KMS-11 (cell line): Measurements from ENCODE around the gene PCGF5.

Experiments used
- H2AFZ ChIP-seq: fragments of 200-600 bp; sonication (generic); 2 replicates; pipeline ENCODE4 v1.6.1; 2016; ENCODE audit warnings: antibody characterized with exemption, mixed run types, low read depth
- H3K27ac ChIP-seq: fragments of 200-600 bp; sonication (generic); 2 replicates; pipeline ENCODE4 v1.6.1; 2016; ENCODE audit warnings: mild to moderate bottlenecking, mixed run types
- H3K27me3 ChIP-seq: fragments of 200-600 bp; sonication (generic); 2 replicates; pipeline ENCODE4 v1.6.1; 2017; ENCODE audit warnings: mild to moderate bottlenecking, low read depth, mixed run types, moderate library complexity; ENCODE audit not compliant: insufficient read depth
- H3K36me3 ChIP-seq: fragments of 200-600 bp; sonication (generic); 2 replicates; pipeline ENCODE4 v1.6.1; 2017; ENCODE audit warnings: mild to moderate bottlenecking, mixed run types; ENCODE audit not compliant: insufficient read depth
- H3K4me1 ChIP-seq: fragments of 200-600 bp; sonication (generic); 2 replicates; pipeline ENCODE4 v1.6.1; 2016; ENCODE audit warnings: mild to moderate bottlenecking, low read depth, mixed run types; ENCODE audit not compliant: poor library complexity, severe bottlenecking
- H3K4me2 ChIP-seq: fragments of 200-600 bp; sonication (generic); 2 replicates; pipeline ENCODE4 v1.7.0; 2016; ENCODE audit warnings: mild to moderate bottlenecking, mixed run types
- H3K4me3 ChIP-seq: fragments of 200-600 bp; sonication (generic); IDR thresholded peaks from 2 replicates; pipeline ENCODE4 v1.6.1; 2017; ENCODE audit warnings: low read depth, low read length, mixed read lengths; ENCODE audit not compliant: insufficient read depth
- H3K79me2 ChIP-seq: fragments of 200-600 bp; sonication (generic); 2 replicates; pipeline ENCODE4 v1.6.1; 2016; ENCODE audit warnings: low read depth, mixed run types; ENCODE audit not compliant: insufficient read depth
- H3K9ac ChIP-seq: fragments of 200-600 bp; sonication (generic); 2 replicates; pipeline ENCODE4 v1.6.1; 2016; ENCODE audit warnings: mild to moderate bottlenecking, mixed run types
- H4K20me1 ChIP-seq: fragments of 200-600 bp; sonication (generic); 2 replicates; pipeline ENCODE4 v1.6.1; 2016; ENCODE audit warnings: mild to moderate bottlenecking, mixed run types; ENCODE audit not compliant: insufficient read depth
- CTCF ChIP-seq: fragments of 200-600 bp; sonication (generic); conservative IDR thresholded peaks from 2 replicates; pipeline ENCODE4 v1.6.1; 2017; ENCODE audit warnings: low read depth, mild to moderate bottlenecking, antibody characterized with exemption, low read length, moderate library complexity, mixed read lengths

Gene PCGF5

DNA sequence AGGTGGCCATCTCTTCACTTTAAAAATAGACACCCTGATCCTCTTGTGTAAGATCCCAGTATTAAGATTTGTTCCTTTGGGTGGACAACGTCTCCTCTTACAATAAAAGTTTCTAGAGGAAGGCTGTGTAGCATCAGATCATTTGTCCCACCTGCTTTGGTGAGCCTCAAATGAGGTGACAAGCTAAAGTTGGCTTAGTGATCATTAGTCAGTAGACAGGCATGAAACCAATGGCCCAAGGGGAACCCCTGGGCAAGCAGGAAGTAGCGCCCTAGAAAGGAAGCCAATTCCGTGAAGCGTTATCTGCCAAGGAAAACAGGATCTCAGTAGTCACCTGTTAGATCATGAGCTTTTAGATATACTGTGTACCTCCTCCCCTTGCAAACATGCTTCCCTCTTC, 66.8 kb downstream of the PCGF5 start:
- H3K4me2 ChIP-seq: peak overlapping the region; percentile 62
- no peak overlapping the region for H3K4me3 ChIP-seq
- no peaks in the 10 kb centered on the region for H3K79me2 ChIP-seq
- peak overlapping the region; percentile 61 for H2AFZ ChIP-seq
- no peaks in the 10 kb centered on the region for H4K20me1 ChIP-seq
- no peaks in the 10 kb centered on the region for H3K27me3 ChIP-seq
- H3K27ac ChIP-seq: peak overlapping the region; percentile 71
- TF ChIP-seq CTCF: no peak
- peaks cover 45% of the 10 kb centered on the region for H3K4me1 ChIP-seq
- no peaks in the 10 kb centered on the region for H3K36me3 ChIP-seq
- H3K9ac ChIP-seq: no peak overlapping the region; the same call in 1 of the 2 replicates

- Histone ChIP-seq H4K20me1 (no peaks in the 10 kb centered on the region), H3K9ac (no peak overlapping the region; the same call in 1 of the 2 replicates), H3K4me3 (no peak overlapping the region), H3K4me1 (peaks cover 45% of the 10 kb centered on the region), H3K27me3 (no peaks in the 10 kb centered on the region), H3K4me2 (no peak overlapping the region), H3K27ac (peak overlapping the region; percentile 71; the same call in 1 of the 2 replicates), H3K36me3 (no peaks in the 10 kb centered on the region), H3K79me2 (no peaks in the 10 kb centered on the region), H2AFZ (peak overlapping the region; percentile 61; the same call in 1 of the 2 replicates)
- TF ChIP-seq CTCF: no peak
Observed at GRCh38 chr10:91287912-91288311, 67.4 kb downstream of the PCGF5 start.

DNA sequence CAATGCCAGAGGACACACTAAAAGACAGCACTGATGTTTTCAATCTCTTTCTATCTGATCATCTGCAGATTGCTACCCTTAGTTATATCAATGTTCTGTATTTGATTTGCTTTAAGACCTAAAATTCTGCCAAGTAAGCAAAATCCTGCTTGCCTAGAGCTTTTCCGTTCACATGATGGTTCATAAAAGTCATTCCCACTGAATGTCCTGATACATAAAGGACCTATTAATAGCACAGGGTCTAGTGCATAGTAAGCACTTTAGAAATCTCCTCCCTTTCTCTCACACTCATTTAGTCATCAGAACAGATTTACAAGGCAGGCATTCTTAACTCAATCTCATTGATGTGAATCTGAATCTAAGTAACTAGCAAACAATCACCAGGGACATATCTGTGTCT, 68.8 kb downstream of the PCGF5 start:
- Histone ChIP-seq H3K9ac (no peak overlapping the region), H3K4me1 (peaks cover 45% of the 10 kb centered on the region), H2AFZ (no peak overlapping the region), H4K20me1 (no peaks in the 10 kb centered on the region), H3K27ac (no peak overlapping the region), H3K27me3 (no peaks in the 10 kb centered on the region), H3K36me3 (no peaks in the 10 kb centered on the region), H3K79me2 (no peaks in the 10 kb centered on the region), H3K4me2 (no peak overlapping the region), H3K4me3 (no peak overlapping the region)
- TF ChIP-seq CTCF: no peak

- Histone ChIP-seq H3K9ac (no peak overlapping the region), H3K4me2 (no peak overlapping the region), H3K36me3 (no peaks in the 10 kb centered on the region), H3K27ac (no peak overlapping the region), H3K4me1 (peaks cover 41% of the 10 kb centered on the region), H3K4me3 (no peak overlapping the region), H2AFZ (no peak overlapping the region), H4K20me1 (no peaks in the 10 kb centered on the region), H3K27me3 (no peaks in the 10 kb centered on the region), H3K79me2 (no peaks in the 10 kb centered on the region)
- TF ChIP-seq CTCF: no peak
Observed at GRCh38 chr10:91290607-91291006, 70.1 kb downstream of the PCGF5 start.
